ENCODE measurements around the gene FCGBP. TPM values are rescaled to one million over a fixed set of nuclear protein-coding genes. Genes with fewer than 3 reads are reported as not detected.

FCGBP gene
- total RNA-seq, 1 donor from 2014 or later, result 83.1 TPM

GRCh38 chr19:39951065-39951650 lies 16.7 kb upstream of the FCGBP start:
- intact Hi-C loops (cut with DNase I), result no loop called here
- ATAC-seq (no peak), DNase-seq (ENCODE audit: low spot score) (no peak)

- DNase-seq (ENCODE audit: low spot score) (no peak), ATAC-seq (no peak)
- intact Hi-C loops (cut with DNase I), result no loop called here
These were observed 14.8 kb upstream of the FCGBP start for GRCh38 chr19:39949026-39949747.

- ATAC-seq, result no peak
- no peak for DNase-seq (ENCODE audit: low spot score)
- intact Hi-C loops (cut with DNase I), result no loop called here
These were observed 12.1 kb upstream of the FCGBP start for GRCh38 chr19:39946532-39946931.

GRCh38 chr19:39943586-39943985 lies 9.2 kb upstream of the FCGBP start:
- intact Hi-C loops (cut with DNase I), result no loop called here
- ATAC-seq (no peak), DNase-seq (ENCODE audit: low spot score) (no peak)

- intact Hi-C loops (cut with DNase I), result no loop called here
- DNase-seq (ENCODE audit: low spot score) (no peak), ATAC-seq (no peak)
These were observed 7.9 kb upstream of the FCGBP start for GRCh38 chr19:39942366-39942730.

GRCh38 chr19:39941615-39942365 lies 7.4 kb upstream of the FCGBP start:
- ATAC-seq (peak; percentile 73), DNase-seq (ENCODE audit: low spot score) (no peak)
- intact Hi-C loops (cut with DNase I), result no loop called here

GRCh38 chr19:39941151-39941550 lies 6.7 kb upstream of the FCGBP start:
- no peak for DNase-seq (ENCODE audit: low spot score)
- intact Hi-C loops (cut with DNase I), result no loop called here
- ATAC-seq, result no peak

GRCh38 chr19:39940221-39940833 lies 5.9 kb upstream of the FCGBP start:
- no peak for ATAC-seq
- DNase-seq (ENCODE audit: low spot score), result no peak
- intact Hi-C loops (cut with DNase I), result no loop called here

GRCh38 chr19:39939556-39939955 lies 5.1 kb upstream of the FCGBP start:
- no peak for DNase-seq (ENCODE audit: low spot score)
- no peak for ATAC-seq
- intact Hi-C loops (cut with DNase I), result no loop called here

- DNase-seq (ENCODE audit: low spot score) (no peak), ATAC-seq (no peak)
- intact Hi-C loops (cut with DNase I), result no loop called here
These were observed 3.4 kb upstream of the FCGBP start for GRCh38 chr19:39937787-39938186.

- DNase-seq (ENCODE audit: low spot score) (no peak), ATAC-seq (no peak)
- intact Hi-C loops (cut with DNase I), result no loop called here
These were observed 2.8 kb upstream of the FCGBP start for GRCh38 chr19:39937094-39937720.

- intact Hi-C loops (cut with DNase I), result no loop called here
- ATAC-seq (no peak), DNase-seq (ENCODE audit: low spot score) (no peak)
These were observed 2.2 kb upstream of the FCGBP start for GRCh38 chr19:39936622-39937021.

GRCh38 chr19:39936020-39936419 lies 1.6 kb upstream of the FCGBP start:
- DNase-seq (ENCODE audit: low spot score), result no peak
- ATAC-seq, result no peak
- intact Hi-C loops (cut with DNase I), result no loop called here

- ATAC-seq (no peak), DNase-seq (ENCODE audit: low spot score) (no peak)
- intact Hi-C loops (cut with DNase I), result no loop called here
These were observed 879 bp upstream of the FCGBP start for GRCh38 chr19:39935364-39935661.

- DNase-seq (ENCODE audit: low spot score), result no peak
- no peak for ATAC-seq
- intact Hi-C loops (cut with DNase I), result no loop called here
These were observed 4.7 kb downstream of the FCGBP start for GRCh38 chr19:39929750-39930149.

GRCh38 chr19:39928357-39928725 lies 6.1 kb downstream of the FCGBP start:
- ATAC-seq (no peak), DNase-seq (ENCODE audit: low spot score) (no peak)
- intact Hi-C loops (cut with DNase I), result no loop called here

GRCh38 chr19:39927524-39928356 lies 6.7 kb downstream of the FCGBP start:
- DNase-seq (ENCODE audit: low spot score) (no peak), ATAC-seq (no peak)
- intact Hi-C loops (cut with DNase I), result no loop called here

GRCh38 chr19:39927076-39927475 lies 7.4 kb downstream of the FCGBP start:
- intact Hi-C loops (cut with DNase I), result no loop called here
- ATAC-seq (no peak), DNase-seq (ENCODE audit: low spot score) (no peak)

- ATAC-seq, result no peak
- intact Hi-C loops (cut with DNase I), result no loop called here
- DNase-seq (ENCODE audit: low spot score), result no peak
These were observed 8.2 kb downstream of the FCGBP start for GRCh38 chr19:39926170-39926760.

Data from sciatic nerve (tissue), 2 donors.